HG02973 (cell line): ENCODE data around the gene SLC48A1.
"Not testable (repeated sequence)": the region's sequence is repeated elsewhere in the genome, so short reads cannot be mapped to it uniquely, and the experiment has no call there.

Experiments
- ATAC-seq: cut with Tn5 transposase; IDR thresholded peaks from one replicate; pipeline ENCODE4 v1.9.1; 2021; ENCODE audit warnings: moderate library complexity; ENCODE audit not compliant: unreplicated experiment

The SLC48A1 gene

DNA sequence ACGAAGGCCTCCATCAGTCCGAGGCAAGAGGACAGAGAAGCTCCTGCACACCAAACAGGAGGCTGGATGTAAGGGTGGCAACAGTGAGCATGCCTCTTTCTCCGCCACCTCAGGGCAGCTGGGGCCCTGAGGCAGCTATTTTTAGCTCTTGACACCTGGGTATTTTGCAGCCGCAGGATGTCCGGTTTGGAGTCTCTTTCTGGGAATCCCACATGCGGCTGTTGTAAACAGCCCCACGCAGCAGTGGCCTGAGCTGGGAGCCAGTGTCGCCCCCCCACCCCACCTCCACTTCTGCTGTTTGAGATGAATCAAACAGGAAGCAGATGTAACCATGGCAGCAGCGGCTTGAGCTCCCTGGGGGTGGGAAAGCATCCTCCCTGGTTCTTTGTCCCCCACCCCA, 35.0 kb downstream of the SLC48A1 start:
- peak; percentile 31 for ATAC-seq

DNA sequence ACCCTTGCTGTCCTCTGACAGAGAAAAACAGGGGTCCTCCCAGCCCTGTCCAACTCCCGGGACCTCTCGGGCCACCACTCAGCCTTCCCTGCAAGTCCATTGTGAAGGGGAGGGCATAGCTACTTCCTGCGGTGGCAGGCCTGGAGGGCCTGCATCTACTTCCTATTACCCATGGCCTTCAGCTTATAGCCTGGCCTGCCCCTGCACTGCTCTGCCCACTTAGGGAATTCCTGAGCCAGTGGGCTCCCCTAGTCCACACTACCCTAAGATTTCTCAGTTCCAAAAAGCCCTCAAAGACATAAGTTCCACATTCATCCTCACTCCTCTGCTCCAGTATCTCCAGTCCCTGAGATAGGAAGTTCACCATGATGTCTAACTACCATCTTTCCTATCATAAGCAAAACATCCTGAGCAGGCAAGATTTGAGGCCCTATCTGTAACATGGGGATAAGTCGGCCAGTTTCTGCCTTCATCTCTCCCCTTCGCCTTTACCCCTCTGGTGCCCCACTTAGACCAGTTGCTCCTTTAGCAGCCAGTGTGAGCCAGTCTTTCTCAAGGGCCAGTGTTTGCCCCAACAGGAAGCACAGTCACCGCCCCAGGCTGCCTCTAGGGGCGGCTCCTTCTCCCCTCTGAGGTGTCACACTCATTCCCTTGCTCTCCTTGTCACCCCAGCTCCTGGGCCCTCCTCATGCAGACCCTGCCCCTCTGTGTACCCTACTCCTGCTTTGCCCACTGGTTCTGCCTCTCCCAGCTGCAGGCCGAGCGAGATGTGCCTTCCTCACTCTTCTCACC, 35.7 kb downstream of the SLC48A1 start:
- ATAC-seq = no peak

DNA sequence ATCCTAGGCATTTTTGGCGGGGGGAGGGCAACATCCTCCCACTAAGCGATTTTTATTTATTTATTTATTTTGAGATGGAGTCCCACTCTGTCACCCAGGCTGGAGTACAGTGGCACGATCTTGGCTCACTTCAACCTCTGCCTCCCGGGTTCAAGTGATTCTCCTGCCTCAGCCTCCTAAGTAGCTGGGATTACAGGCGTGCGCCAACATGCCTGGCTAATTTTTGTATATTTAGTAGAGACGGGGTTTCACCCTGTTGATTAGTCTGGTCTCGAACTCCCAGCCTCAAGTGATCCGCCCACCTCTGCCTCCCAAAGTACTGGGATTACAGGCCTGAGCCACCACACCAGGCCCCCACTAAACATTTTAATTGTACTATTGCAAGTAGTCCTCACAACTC, 36.5 kb downstream of the SLC48A1 start:
- not testable (repeated sequence) for ATAC-seq

DNA sequence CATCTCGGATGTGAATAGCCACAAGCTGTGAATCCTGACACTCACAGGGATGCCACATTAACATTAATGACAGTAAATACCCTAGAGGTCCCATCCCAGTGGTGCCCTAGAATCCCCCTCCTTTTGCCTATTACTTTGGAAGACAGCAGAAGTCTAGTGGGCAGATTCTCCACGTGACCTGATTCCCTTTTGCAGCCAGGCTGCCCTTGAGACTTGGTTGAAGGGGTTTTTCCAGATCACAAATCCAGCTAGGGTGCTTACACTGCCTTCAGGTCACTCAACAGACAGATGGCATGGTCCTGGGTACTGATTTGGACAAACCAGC, 38.0 kb downstream of the SLC48A1 start:
- no peak for ATAC-seq

DNA sequence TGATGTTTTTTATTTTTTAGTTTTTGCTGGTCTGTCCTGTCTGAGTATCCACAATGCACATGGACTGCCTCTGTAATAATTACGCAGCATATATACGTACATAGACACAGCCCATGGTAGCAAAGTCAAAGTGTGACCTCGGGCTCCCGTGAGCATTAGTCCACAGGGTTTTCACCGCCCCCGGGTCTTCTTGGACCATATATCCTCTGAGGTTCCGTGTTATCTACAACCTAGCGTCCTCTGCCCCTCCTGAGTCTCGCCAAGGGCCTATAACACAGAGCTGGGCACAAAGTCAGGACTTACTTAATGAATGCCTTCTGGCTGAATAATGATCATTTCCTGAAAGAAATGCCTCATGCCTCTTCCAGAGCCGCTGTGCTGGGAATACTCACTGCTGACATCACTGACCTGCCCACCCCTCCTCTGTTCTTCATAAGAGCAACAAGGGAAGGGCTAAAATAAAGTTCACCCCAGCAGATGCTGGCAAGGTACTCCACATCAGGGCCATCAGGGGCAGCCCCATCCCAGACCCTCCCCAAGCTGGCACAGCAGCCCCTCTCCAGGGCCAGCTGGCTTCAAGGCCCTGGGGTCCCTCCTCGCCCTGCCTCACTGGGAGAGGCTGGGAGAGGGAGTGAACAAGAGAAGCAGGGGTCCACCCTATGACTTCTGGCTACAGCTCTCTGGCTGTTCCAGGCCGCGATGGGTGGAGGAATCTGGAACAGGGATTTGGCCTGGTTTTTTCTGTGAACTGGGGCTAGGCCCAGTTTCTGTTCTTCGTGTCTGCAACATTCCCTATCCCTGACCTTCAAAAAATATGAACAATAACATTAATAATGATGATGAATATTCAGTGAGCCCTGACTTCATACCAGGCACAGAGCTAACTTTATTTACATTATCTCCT, 38.8 kb downstream of the SLC48A1 start:
- ATAC-seq = no peak

DNA sequence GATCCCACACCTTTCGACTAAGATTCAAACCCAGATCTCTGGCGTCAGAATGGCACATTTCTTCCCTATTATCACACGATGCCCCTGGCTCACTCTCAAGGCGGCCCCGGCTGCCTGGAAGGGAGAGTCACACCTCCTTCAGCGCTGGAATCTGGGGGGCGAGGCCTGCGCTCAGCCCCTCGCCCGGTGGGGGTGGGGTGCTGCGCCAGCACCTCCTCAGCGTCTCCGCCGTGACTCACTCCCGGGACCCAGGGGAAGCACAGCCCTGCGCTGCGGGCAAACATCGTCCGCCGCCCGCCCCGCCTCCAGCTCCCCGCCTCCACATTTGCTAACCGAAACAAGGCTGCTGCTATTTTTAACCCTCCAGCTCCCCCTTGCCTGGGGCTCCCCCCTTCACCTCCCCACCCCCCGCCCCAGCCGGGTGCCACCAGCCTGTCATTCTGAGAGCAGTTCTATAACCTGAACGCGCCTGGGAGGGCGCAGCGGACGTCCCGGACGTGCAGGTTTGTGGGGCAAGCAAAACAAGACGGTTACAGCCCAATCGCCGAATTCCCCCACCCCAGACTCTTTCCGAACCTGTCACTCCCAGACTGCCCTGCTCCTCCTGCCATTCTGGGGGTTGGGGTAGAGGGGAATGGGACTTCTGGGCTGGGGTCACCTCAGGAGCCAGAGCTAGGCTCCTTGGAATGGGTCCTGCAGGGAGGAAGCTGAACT, 39.9 kb downstream of the SLC48A1 start:
- peak; percentile 68 for ATAC-seq

DNA sequence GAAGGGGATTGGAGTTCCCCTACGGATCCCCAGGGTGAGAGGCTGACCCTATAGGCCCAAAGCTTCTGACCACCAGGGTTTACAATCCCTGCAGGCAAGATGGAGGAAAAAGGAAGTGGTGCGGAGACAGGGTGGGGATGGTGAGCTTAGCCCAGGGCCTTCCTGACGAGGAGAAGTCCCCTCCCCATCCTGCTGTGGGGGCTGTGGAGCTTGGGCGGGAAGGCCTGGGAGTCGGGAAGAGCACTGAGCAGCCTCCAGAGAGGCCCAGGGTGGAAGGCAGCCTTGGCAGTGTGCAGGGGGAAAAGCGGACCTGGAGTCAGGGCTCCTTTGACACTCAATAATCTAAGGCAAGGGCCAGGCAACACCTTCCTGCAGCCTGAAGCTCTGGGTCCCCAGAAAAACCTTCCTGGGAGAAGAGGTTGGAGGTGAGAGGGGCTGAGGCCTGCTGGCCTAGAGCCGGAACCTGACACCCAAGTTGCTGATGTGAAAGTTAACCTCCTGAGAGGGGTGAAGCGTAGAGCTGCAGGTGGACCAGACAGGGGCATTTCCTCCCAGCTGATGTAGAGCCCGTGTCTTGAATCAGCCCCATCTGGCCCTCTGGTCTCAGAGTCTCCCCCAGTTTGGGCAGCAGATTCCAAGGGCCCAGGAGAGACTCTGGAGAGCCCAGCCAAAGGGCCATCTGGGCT, 40.6 kb downstream of the SLC48A1 start:
- ATAC-seq = peak; percentile 25

DNA sequence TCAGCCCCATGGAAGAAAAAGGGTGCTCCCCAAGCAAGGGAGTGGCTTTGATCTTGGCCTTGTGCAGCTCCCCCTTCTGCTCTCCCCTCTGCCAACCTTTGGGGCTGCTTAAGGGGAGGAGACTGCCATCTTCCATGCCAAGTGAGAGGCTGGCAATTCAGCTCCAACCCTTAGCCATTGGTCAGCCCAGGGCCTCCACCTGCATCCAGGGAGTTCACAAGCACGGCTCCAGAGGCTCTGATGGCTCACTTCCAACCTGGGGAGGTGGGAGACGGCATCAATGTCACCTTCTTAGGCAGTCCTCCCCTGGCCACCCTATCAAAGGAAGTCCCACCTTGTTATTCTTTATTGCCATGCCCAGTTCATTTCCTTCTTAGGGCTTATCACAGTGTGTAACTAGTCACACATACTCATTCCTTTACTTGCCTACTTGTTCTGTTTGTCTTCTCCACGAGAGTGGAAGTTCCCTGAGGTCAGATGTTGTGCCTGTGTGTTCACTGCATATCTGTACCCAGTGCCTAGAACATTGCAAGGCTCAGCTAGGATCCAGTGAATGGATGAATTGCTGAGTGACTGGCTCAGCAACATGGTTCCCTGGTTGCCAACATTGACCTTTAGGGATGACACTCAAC, 41.6 kb downstream of the SLC48A1 start:
- ATAC-seq = no peak

DNA sequence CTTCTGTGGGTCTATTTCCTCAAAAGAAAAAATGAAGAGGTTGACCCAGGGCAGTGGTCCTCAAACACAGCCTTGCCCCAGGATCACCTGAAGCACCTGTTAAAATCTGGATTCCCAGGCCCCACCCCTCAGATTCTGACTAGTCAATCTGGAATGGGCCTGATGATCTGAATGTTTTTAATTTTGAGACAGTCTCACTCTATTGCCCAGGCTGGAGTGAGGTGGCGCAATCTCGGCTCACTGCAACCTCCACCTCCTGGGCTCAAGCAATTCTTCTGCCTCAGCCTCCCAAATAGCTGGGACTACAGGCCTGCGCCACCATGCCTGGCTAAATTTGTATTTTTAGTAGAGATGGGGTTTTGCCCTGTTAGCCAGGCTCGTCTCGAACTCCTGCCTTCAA, 42.4 kb downstream of the SLC48A1 start:
- ATAC-seq = not testable (repeated sequence)

DNA sequence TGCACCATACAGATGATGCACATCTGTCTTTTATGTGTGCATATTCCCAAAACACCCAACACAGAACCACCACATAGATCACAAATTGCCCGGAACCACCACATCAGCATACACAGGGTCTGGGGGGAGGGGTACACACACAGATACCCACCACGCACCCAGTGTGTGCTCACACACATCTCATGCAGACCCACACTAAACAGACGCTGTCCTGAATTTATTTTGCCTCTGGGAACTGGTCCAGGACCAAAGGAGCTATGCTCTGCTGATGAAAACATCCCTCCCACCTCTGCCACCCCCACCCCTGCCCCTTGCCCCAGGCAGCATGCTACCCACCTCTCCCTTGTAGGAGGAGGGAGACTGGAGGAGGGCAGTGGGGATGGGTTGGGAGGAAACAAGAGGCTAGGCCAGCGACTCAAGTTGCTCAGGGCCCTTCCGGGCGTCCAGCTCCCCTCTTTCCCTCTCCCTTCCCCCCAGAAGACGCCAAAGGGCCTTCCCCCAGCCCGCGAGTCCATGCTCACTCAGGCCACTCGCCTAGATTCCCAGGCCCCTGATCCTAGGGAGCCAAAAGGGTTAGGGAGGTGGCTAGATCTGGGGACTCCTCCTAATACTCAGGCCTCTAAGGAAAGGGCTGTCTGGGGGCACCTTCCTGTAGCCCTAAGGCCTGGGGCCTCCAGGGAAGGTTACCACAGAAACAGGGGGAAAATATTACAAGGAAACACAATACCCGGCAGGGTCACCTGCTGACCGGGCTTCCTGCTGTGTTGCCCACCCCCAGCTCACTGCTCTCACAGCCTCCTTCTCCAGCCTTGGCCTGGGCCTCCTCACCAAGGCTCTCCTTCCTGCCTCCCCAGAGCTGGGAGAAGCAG, 43.6 kb downstream of the SLC48A1 start:
- no peak for ATAC-seq

DNA sequence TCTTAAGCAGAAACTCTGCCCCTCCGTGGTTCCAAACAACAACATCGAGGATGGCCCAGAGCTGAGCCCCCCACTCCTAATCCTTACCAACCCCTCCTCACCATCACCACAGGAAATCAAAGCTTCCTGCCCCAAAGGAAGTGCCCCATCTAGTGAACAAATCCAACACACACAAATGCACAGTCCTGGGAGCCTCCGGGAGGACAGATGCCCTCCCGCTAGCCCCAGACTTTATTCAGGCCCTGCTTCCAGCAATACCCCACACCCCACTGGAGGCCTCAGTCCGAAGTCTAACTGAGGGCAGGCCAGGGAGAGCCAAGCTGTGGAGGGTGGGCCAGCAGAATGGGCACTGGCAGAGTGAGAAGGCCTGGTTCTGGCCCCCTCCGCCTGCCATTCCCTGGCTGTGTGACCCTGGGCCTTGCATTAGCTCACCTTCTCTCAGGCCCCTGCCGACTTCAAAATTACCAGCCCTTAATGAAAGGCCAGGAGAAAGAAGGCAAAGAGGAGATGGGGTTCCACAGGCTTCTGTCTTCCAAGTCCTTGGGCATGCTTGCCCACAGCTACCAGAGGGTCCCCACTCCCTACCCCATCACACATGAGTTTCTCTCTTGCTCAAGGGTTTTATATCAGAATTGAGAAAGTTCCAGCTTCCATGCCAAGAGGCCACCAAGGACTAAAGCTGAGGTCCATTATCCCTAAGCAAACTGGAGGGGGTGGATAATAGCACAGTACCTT, 44.4 kb downstream of the SLC48A1 start:
- ATAC-seq = no peak

DNA sequence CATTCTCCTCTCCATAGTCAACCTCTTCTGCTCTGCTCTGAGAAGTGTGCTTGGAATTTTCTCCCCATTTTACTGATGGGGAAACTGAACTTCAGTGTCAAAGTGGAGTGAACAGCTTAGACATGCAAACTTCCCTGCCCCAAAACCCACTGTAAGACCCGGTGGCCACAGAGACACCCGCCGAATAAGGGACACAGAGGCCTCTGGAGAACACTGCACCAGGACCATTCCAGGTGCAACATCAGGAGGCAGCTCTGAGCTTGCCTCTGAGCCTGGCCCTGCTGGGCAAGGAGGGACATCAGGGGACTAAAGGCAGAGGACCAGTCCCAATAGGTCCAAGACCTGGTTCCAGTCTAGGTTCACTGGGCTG, 45.0 kb downstream of the SLC48A1 start:
- no peak for ATAC-seq

DNA sequence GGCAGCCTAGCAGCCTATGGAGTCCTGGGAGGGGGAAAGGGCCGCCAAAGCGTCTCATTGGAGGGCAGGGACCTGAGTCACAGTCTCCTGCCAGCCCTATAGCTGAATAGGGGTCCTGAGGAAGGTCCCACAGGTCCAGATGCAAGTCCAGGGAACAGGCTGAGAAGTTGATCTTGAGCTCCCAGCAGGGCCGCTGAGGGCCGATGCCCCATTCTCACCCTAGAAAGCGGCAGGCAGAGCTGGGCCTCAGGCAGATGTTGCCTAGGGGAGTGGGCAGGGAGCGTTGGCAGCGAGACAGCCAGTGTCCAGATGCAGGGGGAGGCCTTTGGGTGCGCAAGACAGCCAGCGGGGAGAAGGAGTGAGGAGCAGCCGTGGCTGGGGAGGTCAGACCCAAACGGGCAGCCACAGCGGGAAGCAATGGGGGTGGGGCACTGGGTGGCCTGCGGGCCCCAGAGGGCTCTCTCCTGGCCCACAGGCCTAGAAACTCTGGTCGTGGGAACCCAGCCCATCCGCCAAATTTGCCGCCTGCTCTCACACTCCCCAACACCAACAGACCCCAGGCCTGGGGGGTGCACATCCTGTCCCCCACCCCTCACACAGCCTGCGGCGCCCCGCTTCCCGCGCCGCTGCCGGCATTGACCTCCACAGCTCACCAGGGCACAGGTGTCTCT, 45.6 kb downstream of the SLC48A1 start:
- ATAC-seq = no peak

DNA sequence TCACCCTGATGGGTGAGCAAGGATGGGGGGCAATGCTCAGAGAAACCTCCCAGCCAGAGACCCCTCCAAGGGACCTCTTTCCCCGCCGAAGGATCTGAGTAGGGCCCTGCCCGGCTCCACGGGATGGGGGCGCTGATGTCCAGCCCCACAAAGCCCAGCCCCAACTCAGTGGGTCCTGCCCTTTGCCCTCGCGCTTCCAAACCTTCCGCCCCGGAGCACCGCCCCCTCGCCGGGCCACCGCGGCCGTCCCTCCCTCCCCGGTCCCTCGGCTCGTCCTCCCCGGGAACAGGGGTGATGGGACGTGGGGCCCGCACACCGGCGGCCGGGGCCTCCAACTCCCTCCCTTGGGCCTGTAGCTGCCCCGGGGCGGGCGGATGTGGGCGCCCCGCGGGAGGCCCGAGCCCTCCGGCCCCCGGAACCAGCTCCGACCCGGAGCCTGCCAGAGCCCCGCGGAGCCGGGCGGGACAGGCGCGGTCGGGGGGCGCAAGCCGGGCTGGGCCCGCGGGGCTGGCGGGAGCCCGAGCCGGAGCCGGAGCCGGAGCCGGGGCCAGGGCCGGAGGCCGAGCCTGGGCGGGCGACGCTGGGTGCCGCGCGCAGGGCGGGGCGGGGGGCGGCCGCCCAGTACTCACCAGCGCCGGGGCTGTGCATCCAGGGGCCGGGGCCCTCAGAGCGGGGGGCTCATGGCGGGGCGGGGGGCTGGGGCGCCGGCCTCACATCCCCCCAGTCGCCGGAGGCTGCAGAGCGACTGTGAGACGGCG, 46.3 kb downstream of the SLC48A1 start:
- peak; percentile 30 for ATAC-seq

DNA sequence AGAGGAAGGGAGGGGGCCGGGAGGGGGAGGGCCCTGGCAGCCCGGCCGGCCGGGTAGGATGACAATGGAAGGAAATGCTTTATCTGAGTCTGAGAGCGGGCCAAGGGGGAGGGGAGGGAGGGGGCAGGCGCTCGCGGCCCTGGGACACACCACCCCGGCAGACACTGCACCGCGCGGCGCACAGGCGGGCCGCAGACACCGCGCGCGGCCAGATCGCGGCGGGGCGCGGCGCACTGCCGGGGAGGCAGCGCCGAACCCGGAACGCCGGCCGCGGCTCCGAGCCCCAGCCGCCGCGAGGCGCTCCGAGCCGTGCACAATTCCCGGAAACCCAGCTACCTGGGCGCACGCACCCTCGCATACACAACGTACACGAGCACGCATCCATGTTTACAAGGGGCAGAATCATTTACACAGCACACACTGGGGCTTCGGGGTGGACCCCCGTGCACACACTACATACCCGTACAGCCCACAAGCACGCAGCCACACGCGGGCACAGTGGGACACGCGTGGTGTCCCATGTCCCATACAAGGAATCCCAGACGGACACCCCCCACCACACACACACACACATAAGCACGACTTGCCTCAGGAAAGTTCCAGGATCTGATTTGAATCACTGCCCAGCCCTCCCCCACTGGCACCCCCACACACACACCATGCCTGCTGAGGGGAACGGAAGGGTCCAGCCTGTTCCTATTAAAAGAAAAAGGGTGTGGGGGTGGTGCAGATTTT, 47.0 kb downstream of the SLC48A1 start, which contains the start of gene HDAC7:
Gene HDAC7, minus strand, starts transcription at position 8 of the 735 bp plus-strand sequence. CDS start 118 bp downstream, outside the sequence.
- no peak for ATAC-seq

DNA sequence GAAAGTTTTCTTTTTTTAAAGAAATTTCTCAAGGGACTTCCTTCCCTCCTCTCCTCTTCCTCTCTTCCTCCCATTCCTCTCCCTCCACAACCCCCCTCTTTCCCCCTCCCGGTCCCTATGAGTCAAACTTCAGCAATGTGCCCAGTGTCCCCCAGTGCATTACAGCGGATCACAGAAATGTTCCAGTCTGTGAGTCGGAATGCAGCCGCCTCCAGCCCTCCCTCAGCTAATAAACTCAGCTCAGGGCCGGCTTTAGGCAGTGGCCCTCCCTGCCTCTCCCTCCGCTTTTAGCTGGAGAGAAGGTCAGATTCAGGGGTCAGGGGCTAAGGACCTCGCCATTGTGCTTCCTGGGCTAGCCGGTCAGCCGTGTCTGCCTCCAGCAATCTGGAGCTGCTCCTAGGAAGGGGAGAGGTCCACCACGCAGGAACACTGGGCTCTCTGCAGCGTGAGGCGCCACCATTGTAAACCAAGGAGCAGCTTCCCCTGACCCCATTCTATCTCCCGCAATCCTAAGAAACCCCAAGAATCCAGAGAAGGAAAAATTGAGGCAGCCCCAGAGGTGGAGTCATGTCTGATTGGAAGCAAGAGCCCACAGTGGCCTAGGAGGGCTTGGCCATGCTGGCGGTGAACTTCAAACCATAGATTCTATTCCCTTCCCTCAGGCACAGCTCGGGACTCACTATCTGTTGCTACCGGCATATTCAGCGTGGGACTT, 47.8 kb downstream of the SLC48A1 start:
- no peak for ATAC-seq
